Measurements from ENCODE around the gene DNAJC18.

Gene DNAJC18

GRCh38 chr5:139385061-139386049, 54.0 kb downstream of the DNAJC18 start:
- Histone ChIP-seq H2AFZ (ENCODE audit: low read length) (no peak overlapping the region), H3K9me3 (ENCODE audit: low read length) (no peaks in the 10 kb centered on the region), H3K4me1 (ENCODE audit: insufficient read depth, low read length, severe bottlenecking) (peaks cover 70% of the 10 kb centered on the region), H3K27me3 (ENCODE audit: insufficient read depth, low read length) (no peaks in the 10 kb centered on the region), H3F3A (ENCODE audit: insufficient read depth, low read length) (no peaks in the 10 kb centered on the region; the same call in 1 of the 2 replicates), H3K4me2 (ENCODE audit: low read length) (peak overlapping the region; percentile 88), H3K27ac (ENCODE audit: low read depth, low read length, poor library complexity, severe bottlenecking) (peak overlapping the region; percentile 98), H3K36me3 (ENCODE audit: insufficient read depth, low read length) (peaks cover 34% of the 10 kb centered on the region), H3K9me2 (ENCODE audit: low read depth, low read length) (no peaks in the 10 kb centered on the region), H3K4me3 (ENCODE audit: low read depth, low read length, poor library complexity, severe bottlenecking) (peak overlapping the region; percentile 90), H3K79me2 (ENCODE audit: insufficient read depth, low read length) (no peaks in the 10 kb centered on the region), H4K20me1 (ENCODE audit: insufficient read depth, low read length) (no peaks in the 10 kb centered on the region), H3K9ac (ENCODE audit: low read length) (peak overlapping the region; percentile 46; the same call in 1 of the 2 replicates)
- TF ChIP-seq CTCF (IDR thresholded peaks at IDR 0.05; ENCODE audit: low read length), result no peak
- TF ChIP-seq EZH2 (IDR thresholded peaks at IDR 0.05; ENCODE audit: borderline replicate concordance, low read length), result no peak

GRCh38 chr5:139384591-139385051, 54.7 kb downstream of the DNAJC18 start:
- H3K9me3 ChIP-seq (ENCODE audit: low read length), result no peaks in the 10 kb centered on the region
- H3K27me3 ChIP-seq (ENCODE audit: insufficient read depth, low read length), result no peaks in the 10 kb centered on the region
- no peaks in the 10 kb centered on the region for H4K20me1 ChIP-seq (ENCODE audit: insufficient read depth, low read length)
- H3K9me2 ChIP-seq (ENCODE audit: low read depth, low read length), result no peaks in the 10 kb centered on the region
- H3K9ac ChIP-seq (ENCODE audit: low read length), result peak overlapping the region; percentile 46; the same call in 1 of the 2 replicates
- peaks cover 34% of the 10 kb centered on the region for H3K36me3 ChIP-seq (ENCODE audit: insufficient read depth, low read length)
- TF ChIP-seq EZH2 (IDR thresholded peaks at IDR 0.05; ENCODE audit: borderline replicate concordance, low read length) (no peak), CTCF (IDR thresholded peaks at IDR 0.05; ENCODE audit: low read length) (no peak)
- no peaks in the 10 kb centered on the region for H3K79me2 ChIP-seq (ENCODE audit: insufficient read depth, low read length)
- H3K27ac ChIP-seq (ENCODE audit: low read depth, low read length, poor library complexity, severe bottlenecking), result peak overlapping the region; percentile 98
- H3K4me1 ChIP-seq (ENCODE audit: insufficient read depth, low read length, severe bottlenecking), result peaks cover 63% of the 10 kb centered on the region
- H2AFZ ChIP-seq (ENCODE audit: low read length), result no peak overlapping the region
- H3K4me3 ChIP-seq (ENCODE audit: low read depth, low read length, poor library complexity, severe bottlenecking), result peak overlapping the region; percentile 11
- no peaks in the 10 kb centered on the region; the same call in 1 of the 2 replicates for H3F3A ChIP-seq (ENCODE audit: insufficient read depth, low read length)
- peak overlapping the region; percentile 88 for H3K4me2 ChIP-seq (ENCODE audit: low read length)

GRCh38 chr5:139383993-139384590, 55.2 kb downstream of the DNAJC18 start:
- Histone ChIP-seq H3K4me3 (ENCODE audit: low read depth, low read length, poor library complexity, severe bottlenecking) (no peak overlapping the region), H3K27ac (ENCODE audit: low read depth, low read length, poor library complexity, severe bottlenecking) (peak overlapping the region; percentile 98), H3K36me3 (ENCODE audit: insufficient read depth, low read length) (peaks cover 29% of the 10 kb centered on the region), H3K9me2 (ENCODE audit: low read depth, low read length) (no peaks in the 10 kb centered on the region), H3K79me2 (ENCODE audit: insufficient read depth, low read length) (no peaks in the 10 kb centered on the region), H3F3A (ENCODE audit: insufficient read depth, low read length) (no peaks in the 10 kb centered on the region; the same call in 1 of the 2 replicates), H3K9me3 (ENCODE audit: low read length) (no peaks in the 10 kb centered on the region), H4K20me1 (ENCODE audit: insufficient read depth, low read length) (no peaks in the 10 kb centered on the region), H2AFZ (ENCODE audit: low read length) (no peak overlapping the region), H3K27me3 (ENCODE audit: insufficient read depth, low read length) (no peaks in the 10 kb centered on the region), H3K4me1 (ENCODE audit: insufficient read depth, low read length, severe bottlenecking) (peaks cover 58% of the 10 kb centered on the region), H3K4me2 (ENCODE audit: low read length) (no peak overlapping the region), H3K9ac (ENCODE audit: low read length) (peak overlapping the region; percentile 46; the same call in 1 of the 2 replicates)
- TF ChIP-seq EZH2 (IDR thresholded peaks at IDR 0.05; ENCODE audit: borderline replicate concordance, low read length), result no peak
- no peak for TF ChIP-seq CTCF (IDR thresholded peaks at IDR 0.05; ENCODE audit: low read length)

All from OCI-LY1 (cell line).